OCI-LY3 (cell line): ENCODE results near the gene SLC35F2.

ENCODE experiments used
- CTCF ChIP-seq: fragments of 200-600, 300-600 bp; sonication (generic); IDR thresholded peaks from 2 replicates; pipeline ENCODE4 v1.5.1; 2014; ENCODE audit warnings: antibody characterized with exemption, low read length, low read depth
- EZH2phosphoT487 ChIP-seq: fragments of 200-600 bp; shearing (Covaris generic); IDR thresholded peaks from 2 replicates; pipeline ENCODE4 v1.6.1; 2018; ENCODE audit warnings: antibody characterized with exemption, mixed run types, low read depth

GRCh38 chr11:107830915-107831540 is 27.6 kb downstream of the SLC35F2 start:
- TF ChIP-seq CTCF = no peak
- TF ChIP-seq EZH2phosphoT487 = no peak
